SK-N-MC (cell line): ENCODE results near the gene SETD4.

Experiments
- DNase-seq: peaks from one replicate; pipeline ENCODE4 v3.0.0-alpha.2; 2011; ENCODE audit warnings: low read depth, low spot score
- H3K27ac ChIP-seq: fragments of 200-600 bp; sonication (generic); 2 replicates; pipeline ENCODE4 v1.5.1; 2016; ENCODE audit warnings: mixed run types
- H3K36me3 ChIP-seq: fragments of 200-600 bp; sonication (generic); 2 replicates; pipeline ENCODE4 v1.6.1; 2017; ENCODE audit warnings: antibody characterized with exemption, low read length, mixed read lengths; ENCODE audit not compliant: insufficient read depth
- H3K4me3 ChIP-seq: fragments of 200-600 bp; sonication (generic); 2 replicates; pipeline ENCODE4 v1.5.1; 2016
- H3K9ac ChIP-seq: fragments of 200-600 bp; sonication (generic); 2 replicates; pipeline ENCODE4 v1.8.0; 2017; ENCODE audit warnings: mixed run types, mixed read lengths; ENCODE audit not compliant: insufficient read length
- H3K9me3 ChIP-seq: fragments of 200-600 bp; sonication (generic); 2 replicates; pipeline ENCODE4 v1.6.1; 2017; ENCODE audit warnings: low read depth, mild to moderate bottlenecking, antibody characterized with exemption, low read length, moderate library complexity, mixed read lengths
- EZH2 ChIP-seq: fragments of 200-600 bp; sonication (generic); IDR thresholded peaks from one replicate; pipeline ENCODE4 v1.6.1; 2017; ENCODE audit warnings: antibody characterized with exemption
- FOXP2 ChIP-seq: optimal IDR thresholded peaks from 2 replicates; pipeline ENCODE3; 2011; ENCODE audit warnings: mild to moderate bottlenecking, moderate library complexity; ENCODE audit not compliant: insufficient read depth; ENCODE audit errors: extremely low read length, control extremely low read depth
- POLR2AphosphoS5 ChIP-seq: IDR thresholded peaks from 2 replicates; pipeline ENCODE4 v1.6.1; 2012; ENCODE audit warnings: mild to moderate bottlenecking, low read depth, low read length, borderline replicate concordance

The SETD4 gene

DNA sequence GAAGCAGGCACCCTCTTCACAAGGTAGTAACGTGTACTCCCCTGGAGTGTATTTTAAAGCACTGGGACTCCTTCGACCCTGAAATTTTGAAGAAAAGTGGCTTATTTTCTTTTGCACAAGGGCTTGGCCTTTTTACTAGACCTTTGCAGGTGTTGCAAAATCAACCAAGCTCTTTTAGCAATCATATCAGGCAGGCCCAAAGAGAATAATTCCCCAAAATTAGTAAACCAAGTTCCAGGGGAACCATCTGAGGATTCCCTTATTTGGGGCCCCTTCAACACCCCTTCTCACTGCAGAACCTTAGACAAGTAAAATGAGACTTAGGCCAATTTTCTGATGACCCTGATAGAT lies 37.8 kb upstream of the SETD4 start:
- no peak overlapping the region for H3K4me3 ChIP-seq
- H3K9ac ChIP-seq = no peak overlapping the region
- TF ChIP-seq EZH2 (no peak), POLR2AphosphoS5 (no peak), FOXP2 (no peak)
- no peaks in the 10 kb centered on the region for H3K9me3 ChIP-seq
- H3K27ac ChIP-seq = no peak overlapping the region
- no peaks in the 10 kb centered on the region for H3K36me3 ChIP-seq
- DNase-seq = no peak

- no peak for TF ChIP-seq POLR2AphosphoS5
- TF ChIP-seq FOXP2 = no peak
- no peak for TF ChIP-seq EZH2
- H3K4me3 ChIP-seq = no peak overlapping the region
- H3K9ac ChIP-seq = no peak overlapping the region
- H3K9me3 ChIP-seq = no peaks in the 10 kb centered on the region
- peak; percentile 10 for DNase-seq
- no peak overlapping the region for H3K27ac ChIP-seq
- H3K36me3 ChIP-seq = no peaks in the 10 kb centered on the region
These were observed 37.3 kb upstream of the SETD4 start for GRCh38 chr21:36097427-36098181.

DNA sequence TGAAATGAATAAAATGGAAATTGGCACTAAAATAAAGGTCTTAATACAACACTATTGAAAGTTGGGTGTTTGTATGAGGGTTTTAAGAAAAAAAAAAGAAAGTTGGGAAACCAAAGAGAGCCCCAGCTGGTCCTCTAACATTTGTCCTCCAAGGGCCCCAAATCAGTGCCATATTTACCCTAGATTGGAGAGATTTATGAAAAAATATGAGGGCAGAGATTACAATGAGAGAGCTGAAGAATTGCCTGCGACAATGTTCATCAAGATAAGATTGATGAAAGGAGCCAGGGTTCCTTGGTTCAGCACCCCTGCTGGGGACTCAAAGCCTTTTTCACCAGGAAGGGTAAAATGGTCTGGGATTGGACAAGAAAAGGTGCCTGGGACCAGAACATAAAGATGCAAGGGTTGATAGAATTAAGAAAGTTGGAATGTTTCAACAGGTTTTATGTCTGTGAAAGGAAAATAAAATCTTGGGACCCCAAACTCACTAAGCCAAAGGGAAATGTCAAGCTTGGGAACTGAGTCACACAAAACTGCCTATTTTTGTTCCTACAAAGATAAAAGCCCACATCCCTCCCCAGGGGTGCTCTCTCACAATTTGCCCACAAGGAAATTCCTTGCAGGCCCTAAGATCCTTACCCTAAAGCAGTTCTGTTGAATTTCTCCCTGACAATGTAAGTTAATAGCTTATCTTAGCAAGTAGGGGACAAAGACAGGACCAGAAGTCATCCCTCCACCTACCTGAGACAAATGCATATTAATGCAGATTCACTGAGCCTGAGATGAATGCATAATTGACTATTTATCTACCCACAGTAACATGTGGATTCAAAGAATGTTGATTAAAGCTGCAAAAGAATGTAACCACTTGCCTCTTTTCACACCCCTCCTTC lies 36.3 kb upstream of the SETD4 start:
- no peaks in the 10 kb centered on the region for H3K36me3 ChIP-seq
- no peak overlapping the region for H3K9ac ChIP-seq
- no peak for DNase-seq
- no peak overlapping the region for H3K27ac ChIP-seq
- no peak for TF ChIP-seq POLR2AphosphoS5
- no peak for TF ChIP-seq FOXP2
- no peak for TF ChIP-seq EZH2
- no peak overlapping the region for H3K4me3 ChIP-seq
- H3K9me3 ChIP-seq = no peaks in the 10 kb centered on the region

GRCh38 chr21:36093512-36093911 lies 33.2 kb upstream of the SETD4 start:
- no peak for DNase-seq
- TF ChIP-seq FOXP2 (no peak), EZH2 (no peak), POLR2AphosphoS5 (no peak)
- Histone ChIP-seq H3K36me3 (no peaks in the 10 kb centered on the region), H3K27ac (no peak overlapping the region), H3K9ac (no peak overlapping the region), H3K9me3 (no peaks in the 10 kb centered on the region), H3K4me3 (no peak overlapping the region)

GRCh38 chr21:36092681-36093080 lies 32.4 kb upstream of the SETD4 start:
- no peak overlapping the region for H3K9ac ChIP-seq
- no peaks in the 10 kb centered on the region for H3K36me3 ChIP-seq
- TF ChIP-seq FOXP2 (no peak), POLR2AphosphoS5 (no peak)
- no peak overlapping the region for H3K27ac ChIP-seq
- no peak overlapping the region for H3K4me3 ChIP-seq
- no peaks in the 10 kb centered on the region for H3K9me3 ChIP-seq
- DNase-seq = no peak

- H3K4me3 ChIP-seq = no peak overlapping the region
- DNase-seq = no peak
- H3K27ac ChIP-seq = no peak overlapping the region
- no peak overlapping the region for H3K9ac ChIP-seq
- TF ChIP-seq FOXP2 = no peak
- no peak for TF ChIP-seq EZH2
- no peak for TF ChIP-seq POLR2AphosphoS5
- no peaks in the 10 kb centered on the region for H3K36me3 ChIP-seq
- H3K9me3 ChIP-seq = no peaks in the 10 kb centered on the region
These were observed 29.6 kb upstream of the SETD4 start for GRCh38 chr21:36089946-36090345.

DNA sequence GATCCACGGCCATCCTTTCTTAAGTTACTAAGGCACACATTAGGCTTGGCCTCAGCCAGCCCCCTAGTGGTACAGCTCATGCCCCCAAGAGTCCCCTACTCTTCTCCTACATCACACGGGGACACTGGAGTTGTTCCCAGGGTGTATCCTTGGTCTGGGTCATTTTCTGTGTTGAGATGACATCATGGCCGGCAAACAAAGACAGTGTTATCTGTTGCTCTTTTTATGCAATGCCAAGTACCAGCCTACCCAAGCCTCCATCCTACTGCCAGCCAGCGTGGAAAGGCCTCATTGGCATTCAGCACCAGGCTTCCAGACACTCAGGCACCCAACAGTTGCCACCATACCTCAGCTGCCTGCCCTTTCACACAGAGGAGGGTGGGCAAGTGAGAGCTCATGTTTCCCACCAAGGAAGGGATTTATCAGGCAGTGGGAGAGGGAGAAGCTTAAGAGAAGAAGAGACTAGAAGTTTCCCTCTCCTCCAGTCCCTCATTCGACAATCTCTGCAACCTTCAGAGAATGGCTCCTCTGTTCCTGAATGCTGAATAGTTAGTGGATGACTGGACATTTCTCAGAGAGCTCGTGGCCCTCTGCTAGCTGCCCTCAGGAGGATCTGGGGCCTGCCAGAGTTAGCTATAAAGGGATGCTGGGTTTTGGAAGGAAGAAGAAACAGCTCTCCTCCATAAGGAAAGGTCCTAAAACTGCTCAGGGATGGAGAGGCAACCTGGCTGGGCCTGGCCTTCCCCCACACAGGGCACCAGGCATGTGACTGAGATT lies 27.2 kb upstream of the SETD4 start:
- H3K36me3 ChIP-seq = no peaks in the 10 kb centered on the region
- no peaks in the 10 kb centered on the region for H3K9me3 ChIP-seq
- TF ChIP-seq EZH2 (no peak), POLR2AphosphoS5 (no peak), FOXP2 (no peak)
- H3K9ac ChIP-seq = no peak overlapping the region
- no peak overlapping the region for H3K4me3 ChIP-seq
- H3K27ac ChIP-seq = no peak overlapping the region
- DNase-seq = no peak

- H3K36me3 ChIP-seq = no peaks in the 10 kb centered on the region
- TF ChIP-seq FOXP2 (no peak), POLR2AphosphoS5 (no peak), EZH2 (no peak)
- H3K4me3 ChIP-seq = no peak overlapping the region
- H3K27ac ChIP-seq = no peak overlapping the region
- no peak overlapping the region for H3K9ac ChIP-seq
- no peak for DNase-seq
- no peaks in the 10 kb centered on the region for H3K9me3 ChIP-seq
These were observed 21.9 kb upstream of the SETD4 start for GRCh38 chr21:36082237-36082664.
